AG04449 (cell line): ENCODE data around the gene ZNF236.
"Not testable (repeated sequence)": the region's sequence is repeated elsewhere in the genome, so short reads cannot be mapped to it uniquely, and the experiment has no call there.

Source experiments
- CTCF ChIA-PET: fragments of 350-600 bp; formaldehyde crosslinking; extraction: SDS; loops from one replicate; lab custom pipeline; 2021; ENCODE audit warnings: antibody characterized with exemption; lab: Yijun Ruan, JAX
- POLR2A ChIA-PET: fragments of 400-600, 350-600 bp; formaldehyde crosslinking; extraction: SDS; loops from one replicate; lab custom pipeline; 2020; ENCODE audit warnings: antibody characterized with exemption, inconsistent platforms; lab: Yijun Ruan, JAX
- DNase-seq: peaks from one replicate; pipeline ENCODE4 v3.0.0-alpha.2; 2010; ENCODE audit warnings: low read depth, low spot score
- H3K4me3 ChIP-seq: 2 replicates; pipeline ENCODE4 v1.5.1; 2011; ENCODE audit warnings: low read depth, mild to moderate bottlenecking, control low read depth, low read length
- CTCF ChIP-seq: IDR thresholded peaks from one replicate; pipeline ENCODE4 v1.5.1; 2011; ENCODE audit warnings: mild to moderate bottlenecking, moderate library complexity, low read length, control low read depth, inconsistent platforms; ENCODE audit not compliant: insufficient read depth; ENCODE audit errors: missing control alignments

Gene ZNF236

GRCh38 chr18:77015771-77016710 lies 193.7 kb downstream of the ZNF236 start:
- no peak overlapping the region for H3K4me3 ChIP-seq
- no peak for DNase-seq
- POLR2A ChIA-PET: no interaction called here
- TF ChIP-seq CTCF: no peak
- CTCF ChIA-PET: interaction anchor here (1.1 to 1.7 kb wide), 2 partner anchors 16 to 194 kb away, joined by 3 to 4 read pairs; no protein-coding TSS in a partner anchor

GRCh38 chr18:77016936-77017335 lies 194.6 kb downstream of the ZNF236 start:
- ChIA-PET CTCF (no interaction called here), POLR2A (no interaction called here)
- DNase-seq: no peak

GRCh38 chr18:77017355-77017754 lies 195.0 kb downstream of the ZNF236 start:
- CTCF ChIA-PET: no interaction called here
- no peak for DNase-seq
- POLR2A ChIA-PET: no interaction called here
- no peak for TF ChIP-seq CTCF
- no peak overlapping the region for H3K4me3 ChIP-seq

More at GRCh38 chr18:77016936-77017335, 194.6 kb downstream of the ZNF236 start:
- H3K4me3 ChIP-seq: no peak overlapping the region
- TF ChIP-seq CTCF: no peak

GRCh38 chr18:77018650-77019049 lies 196.3 kb downstream of the ZNF236 start:
- POLR2A ChIA-PET, H3K4me3 ChIP-seq, DNase-seq, CTCF ChIA-PET: not testable (repeated sequence)

GRCh38 chr18:77019641-77020040 lies 197.3 kb downstream of the ZNF236 start:
- DNase-seq: no peak
- H3K4me3 ChIP-seq: no peak overlapping the region
- no peak for TF ChIP-seq CTCF
- POLR2A ChIA-PET: no interaction called here
- CTCF ChIA-PET: interaction anchor here (0.9 kb wide), 1 partner anchor 36 kb away, joined by 3 read pairs; no protein-coding TSS in a partner anchor
